H1 (cell line): ENCODE measurements around the gene NME3. TPM values are rescaled to one million over a fixed set of nuclear protein-coding genes. Genes with fewer than 3 reads are reported as not detected.

Experiments used
- CTCF ChIA-PET: fragments of 300-600 bp; sonication (Branson Sonifier 250); formaldehyde crosslinking; loops from one replicate; lab custom pipeline; 2021; ENCODE audit not compliant: partially characterized antibody; lab: Charles Lee
- POLR2A ChIA-PET: fragments of 300-600 bp; sonication (Branson Sonifier 250); formaldehyde crosslinking; loops from one replicate; lab custom pipeline; 2021; ENCODE audit warnings: inconsistent platforms; ENCODE audit not compliant: partially characterized antibody; lab: Charles Lee
- DNase-seq, 2 experiments: peaks; one replicate each; pipeline versions ENCODE4 v3.0.0 to v3.0.0-alpha.2; 2010 to 2022; ENCODE audit warnings: low spot score in 2 of 2, low read depth in 1 of 2, mixed read lengths in 1 of 2
- FAIRE-seq: peaks from 2 replicates; lab custom pipeline; 2011; peaks lifted over from hg19 to GRCh38; lab: Jason Lieb, UNC
- H2AFZ ChIP-seq: 2 replicates; pipeline ENCODE4 v1.8.1; 2012; ENCODE audit warnings: low read length, inconsistent platforms
- H2AK5ac ChIP-seq: 2 replicates; pipeline ENCODE4 v1.6.1; 2013; ENCODE audit warnings: low read depth, low read length
- H2BK120ac ChIP-seq: replicated peaks from 2 replicates; pipeline ENCODE3; 2013; ENCODE audit warnings: low read depth, low read length, inconsistent platforms
- H2BK12ac ChIP-seq: 2 replicates; pipeline ENCODE4 v1.6.1; 2013; ENCODE audit warnings: low read depth, low read length
- H2BK15ac ChIP-seq: 2 replicates; pipeline ENCODE4 v1.6.1; 2013; ENCODE audit warnings: low read length
- H2BK20ac ChIP-seq: 2 replicates; pipeline ENCODE4 v1.6.1; 2013; ENCODE audit warnings: low read length
- H2BK5ac ChIP-seq: 2 replicates; pipeline ENCODE4 v1.6.1; 2013; ENCODE audit warnings: low read depth, low read length
- H3K14ac ChIP-seq: 2 replicates; pipeline ENCODE4 v1.6.1; 2013; ENCODE audit warnings: inconsistent platforms; ENCODE audit not compliant: insufficient read length
- H3K18ac ChIP-seq: 2 replicates; pipeline ENCODE4 v1.6.1; 2013; ENCODE audit warnings: low read length; ENCODE audit errors: extremely low read depth
- H3K23ac ChIP-seq: 2 replicates; pipeline ENCODE4 v1.6.1; 2013; ENCODE audit warnings: inconsistent platforms; ENCODE audit not compliant: insufficient read length
- H3K23me2 ChIP-seq: 2 replicates; pipeline ENCODE4 v1.6.1; 2013; ENCODE audit warnings: low read depth, low read length
- H3K27ac ChIP-seq: 2 replicates; pipeline ENCODE4 v1.6.1; 2011; ENCODE audit warnings: low read depth, low read length, inconsistent platforms
- H3K27me3 ChIP-seq, 4 experiments: replicated peaks in 1 of 4; 1 replicate in 1 of 4; 2 replicates in 3 of 4; pipeline versions ENCODE4 v1.6.1 to v1.8.1; 2011 to 2013; ENCODE audit warnings: low read length in 3 of 4, mild to moderate bottlenecking in 3 of 4, inconsistent platforms in 2 of 4, mixed read lengths in 2 of 4, moderate library complexity in 1 of 4; ENCODE audit not compliant: control insufficient read depth in 3 of 4, insufficient read depth in 3 of 4; ENCODE audit errors: extremely low read depth in 1 of 4
- H3K36me3 ChIP-seq, 4 experiments: 2 replicates each; pipeline versions ENCODE4 v1.6.1 to v1.8.1; 2011 to 2013; ENCODE audit warnings: mild to moderate bottlenecking in 4 of 4, low read length in 3 of 4, moderate library complexity in 2 of 4, control low read depth in 1 of 4, inconsistent platforms in 1 of 4; ENCODE audit not compliant: insufficient read depth in 4 of 4, control insufficient read depth in 2 of 4
- H3K4ac ChIP-seq: replicated peaks from 2 replicates; pipeline ENCODE3; 2013; ENCODE audit warnings: low read length, low read depth, mixed read lengths, inconsistent platforms; ENCODE audit not compliant: insufficient read length
- H3K4me1 ChIP-seq, 4 experiments: replicated peaks in 1 of 4; 1 replicate in 1 of 4; 2 replicates in 3 of 4; pipeline versions ENCODE4 v1.6.1 to v1.8.1; 2011 to 2013; ENCODE audit warnings: low read length in 3 of 4, inconsistent platforms in 2 of 4, mixed read lengths in 1 of 4; ENCODE audit not compliant: insufficient read depth in 4 of 4, control insufficient read depth in 3 of 4
- H3K4me2 ChIP-seq, 2 experiments: 2 replicates each; pipeline versions ENCODE4 v1.6.1 to v1.8.1; 2011 to 2013; ENCODE audit warnings: low read depth in 2 of 2, low read length in 2 of 2, control low read depth in 1 of 2, inconsistent platforms in 1 of 2, mild to moderate bottlenecking in 1 of 2; ENCODE audit not compliant: insufficient read depth in 1 of 2
- H3K4me3 ChIP-seq, 4 experiments: fragments of 200-600, 300-600 bp in 1 of 4; sonication (generic), shearing (Covaris generic), sonication (Bioruptor Twin) in 1 of 4; 2 replicates each; pipeline versions ENCODE4 v1.5.1 to v1.8.1; 2011 to 2016; ENCODE audit warnings: low read length in 4 of 4, low read depth in 3 of 4, control low read depth in 2 of 4, inconsistent platforms in 2 of 4, mild to moderate bottlenecking in 2 of 4, mixed read lengths in 1 of 4, moderate library complexity in 1 of 4; ENCODE audit not compliant: insufficient read depth in 2 of 4; ENCODE audit errors: extremely low read depth in 1 of 4
- H3K56ac ChIP-seq: replicated peaks from 2 replicates; pipeline ENCODE3; 2013; ENCODE audit warnings: low read depth, mild to moderate bottlenecking, mixed read lengths, low read length, inconsistent platforms; ENCODE audit not compliant: insufficient read length
- H3K79me1 ChIP-seq: 2 replicates; pipeline ENCODE4 v1.6.1; 2013; ENCODE audit warnings: low read depth, low read length, control low read depth
- H3K79me2 ChIP-seq, 2 experiments: 2 replicates each; pipeline versions ENCODE4 v1.6.1 to v1.8.1; 2012 to 2013; ENCODE audit warnings: low read length in 2 of 2, mild to moderate bottlenecking in 2 of 2, inconsistent platforms in 1 of 2; ENCODE audit not compliant: insufficient read depth in 2 of 2, control insufficient read depth in 1 of 2
- H3K9ac ChIP-seq, 4 experiments: replicated peaks in 1 of 4; 1 replicate in 1 of 4; 2 replicates in 3 of 4; pipeline versions ENCODE4 v1.6.1 to v1.8.1; 2011 to 2013; ENCODE audit warnings: low read depth in 3 of 4, low read length in 3 of 4, control low read depth in 2 of 4, mild to moderate bottlenecking in 2 of 4, moderate library complexity in 2 of 4, inconsistent platforms in 1 of 4; ENCODE audit errors: extremely low read depth in 1 of 4
- H3K9me3 ChIP-seq, 2 experiments: 2 replicates each; pipeline versions ENCODE4 v1.6.1 to v1.8.1; 2012 to 2013; ENCODE audit warnings: mild to moderate bottlenecking in 2 of 2, moderate library complexity in 2 of 2, control low read depth in 1 of 2, inconsistent platforms in 1 of 2, low read depth in 1 of 2, low read length in 1 of 2, mixed read lengths in 1 of 2; ENCODE audit not compliant: insufficient read depth in 2 of 2
- H4K20me1 ChIP-seq, 2 experiments: replicated peaks in 1 of 2; 2 replicates each; pipeline versions ENCODE3 to v1.8.1; 2011 to 2013; ENCODE audit warnings: inconsistent platforms in 2 of 2, low read length in 2 of 2, mild to moderate bottlenecking in 1 of 2; ENCODE audit not compliant: insufficient read depth in 2 of 2, control insufficient read depth in 1 of 2
- H4K5ac ChIP-seq: 2 replicates; pipeline ENCODE4 v1.6.1; 2013; ENCODE audit warnings: low read length, low read depth, mixed read lengths, inconsistent platforms; ENCODE audit not compliant: insufficient read length
- H4K8ac ChIP-seq: 2 replicates; pipeline ENCODE4 v1.8.0; 2013; ENCODE audit warnings: mild to moderate bottlenecking, moderate library complexity, low read length, inconsistent platforms; ENCODE audit not compliant: insufficient read depth; ENCODE audit errors: extremely low read depth
- H4K91ac ChIP-seq: replicated peaks from 2 replicates; pipeline ENCODE3; 2013; ENCODE audit warnings: low read length, mixed read lengths, inconsistent platforms; ENCODE audit not compliant: insufficient read length
- HDAC2 ChIP-seq, 2 experiments: fragments of 300-600 bp in 1 of 2; sonication (generic) in 1 of 2; IDR thresholded peaks; 2 replicates each; pipeline ENCODE4 v1.6.1; 2011 to 2012; ENCODE audit warnings: low read depth in 2 of 2, low read length in 2 of 2, mild to moderate bottlenecking in 2 of 2, moderate library complexity in 2 of 2, borderline replicate concordance in 1 of 2, inconsistent platforms in 1 of 2
- RNF2 ChIP-seq: fragments of 200-900, 300-1000 bp; sonication (generic); IDR thresholded peaks from 2 replicates; pipeline ENCODE4 v1.7.1; 2016; ENCODE audit warnings: borderline replicate concordance, low read depth, mild to moderate bottlenecking, antibody characterized with exemption, low read length; ENCODE audit not compliant: poor library complexity, severe bottlenecking; ENCODE audit errors: missing control alignments
- SP4 ChIP-seq: IDR thresholded peaks from 2 replicates; pipeline ENCODE4 v1.6.1; 2012; ENCODE audit warnings: low read length, inconsistent platforms
- TBP ChIP-seq: IDR thresholded peaks from 2 replicates; pipeline ENCODE4 v1.6.1; 2011; ENCODE audit warnings: low read depth, low read length, improper control_type of control experiment
- ZNF274 ChIP-seq: IDR thresholded peaks from 2 replicates; pipeline ENCODE4 v1.7.0; 2012; ENCODE audit warnings: low read length, borderline replicate concordance; ENCODE audit errors: extremely low read depth
- WGBS, 2 experiments: shearing (Covaris generic) in 1 of 2; methylation state at CpG; one replicate each; pipeline versions ENCODE4 v1.1.6 to v1.1.7; 2013 to 2015; ENCODE audit warnings: low lambda C conversion rate in 2 of 2, mixed read lengths in 2 of 2, inconsistent platforms in 1 of 2, low coverage in 1 of 2, missing lambda C conversion rate in 1 of 2; ENCODE audit not compliant: insufficient replicate concordance in 2 of 2, insufficient coverage in 1 of 2, insufficient read length in 1 of 2; ENCODE audit errors: extremely low coverage in 1 of 2, missing lambda C conversion rate in 1 of 2; 5-methylcytosine and 5-hydroxymethylcytosine counted together
- polyA plus RNA-seq, 7 experiments: library from polyadenylated mRNA; depleted of rRNA in 3 of 7; stranded (reverse) in 5 of 7; unstranded in 2 of 7; fragments of >200 nt in 5 of 7; fragments of 200-250 nt in 2 of 7; gene quantifications; 1 replicate in 5 of 7; 2 replicates in 1 of 7; 4 replicates in 1 of 7; pipeline versions ENCODE4 v1.2.1 to v1.2.3, GENCODE V29; 2011 to 2013; ENCODE audit warnings: missing spikeins in 2 of 7, mixed read lengths in 2 of 7
- total RNA-seq: library from RNA; stranded (reverse); fragmentation: NEBNext Ultra II Directional; extraction: Animal tissue kit (Norgen Biotek cat#: 25700); gene quantifications from 2 replicates; pipeline ENCODE4 v1.2.1, GENCODE V29; 2021

The NME3 gene
- total and polyA plus RNA-seq, 2 of the 8 experiments (the other 6 are each of a cell fraction or from before 2014, with no cell fraction given) = 72.5 to 163 TPM

DNA sequence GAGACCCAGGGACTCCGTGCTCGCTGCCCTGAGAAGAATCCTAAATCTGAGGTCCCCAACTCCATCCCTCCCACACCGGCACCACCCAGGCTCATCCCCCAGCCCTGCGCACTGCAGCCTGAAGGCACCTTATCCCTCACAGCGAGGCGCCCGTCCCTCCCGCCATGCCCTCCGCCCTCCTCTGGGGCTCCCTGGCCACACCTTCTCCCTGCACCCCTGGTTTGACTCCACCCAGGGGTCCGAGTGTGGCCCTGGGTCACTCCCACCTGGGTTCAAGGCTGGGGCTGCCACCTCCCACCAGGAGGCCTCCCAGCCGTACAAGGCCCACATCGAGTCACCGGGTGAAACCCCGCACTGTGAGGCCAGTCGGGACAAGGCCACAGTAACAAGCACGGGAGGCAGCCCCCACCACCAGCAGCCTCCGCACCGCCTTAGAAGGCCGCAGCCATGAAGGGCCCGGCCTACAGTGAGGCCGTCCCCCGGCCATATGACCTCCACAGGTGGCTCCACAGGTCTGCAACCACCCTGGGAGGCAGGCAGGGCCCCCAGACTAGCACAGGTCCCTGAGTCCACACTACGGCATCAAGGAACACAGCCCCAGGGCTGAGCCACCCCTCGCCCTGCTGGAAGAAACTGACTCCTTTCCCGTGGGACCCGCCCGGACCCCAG lies 47.0 kb upstream of the NME3 start:
- Histone ChIP-seq H3K4me1 (no peaks in the 10 kb centered on the region), H2AK5ac (no peak overlapping the region), H3K18ac (no peak overlapping the region), H2BK12ac (no peak overlapping the region), H3K14ac (no peak overlapping the region), H3K4ac (no peak overlapping the region), H4K8ac (no peak overlapping the region), H3K23ac (no peak overlapping the region), H4K20me1 (peaks cover 4 to 6% of the 10 kb centered on the region in 2 experiments), H3K9me3 (no peaks in the 10 kb centered on the region), H3K27me3 (no peaks in the 10 kb centered on the region), H2BK120ac (no peak overlapping the region), H2BK15ac (no peak overlapping the region), H3K36me3 (peaks cover 0 to 9% (median 4%) of the 10 kb centered on the region in 4 experiments; a peak in 5 of 8 replicates), H3K4me2 (no peak overlapping the region), H4K5ac (no peak overlapping the region), H3K56ac (no peak overlapping the region), H3K79me2 (no peaks in the 10 kb centered on the region), H3K4me3 (no peak overlapping the region), H2AFZ (no peak overlapping the region), H2BK5ac (no peak overlapping the region), H3K23me2 (no peaks in the 10 kb centered on the region), H3K27ac (no peak overlapping the region), H3K79me1 (no peaks in the 10 kb centered on the region; the same call in 1 of the 2 replicates), H2BK20ac (no peak overlapping the region), H4K91ac (no peak overlapping the region), H3K9ac (no peak overlapping the region)
- TF ChIP-seq ZNF274 (no peak), HDAC2 (IDR thresholded peaks at IDR 0.05; ENCODE audit: borderline replicate concordance in 1 of 2, low read depth in 2 of 2, low read length in 2 of 2) (no peak), RNF2 (no peak), SP4 (no peak), TBP (no peak)
- ChIA-PET POLR2A (no interaction called here), CTCF (no interaction called here)
- no peak for FAIRE-seq
- DNase-seq = no peak
- WGBS, 2 experiments = 94% methylated on average over 19 of the region's 27 CpGs; no CpG with 5 or more reads in 1 of the 2 experiments
